CD4-positive, CD25-positive, alpha-beta regulatory T cell (primary cell): Measurements from ENCODE around the gene ORAI3. TPM values are rescaled to one million over a fixed set of nuclear protein-coding genes. Genes with fewer than 3 reads are reported as not detected.

ENCODE experiments used
- ATAC-seq, 2 donors: fragments of 150-1000 bp; cut with Tn5 transposase; one replicate each; pipeline ENCODE4 v1.10.0; 2021; ENCODE audit warnings: low read depth in 2 of 2, moderate number of reproducible peaks in 2 of 2, moderate library complexity in 1 of 2
- DNase-seq, 3 donors: peaks; one replicate each; pipeline versions ENCODE4 v3.0.0 to v3.0.0-alpha.2; 2012 to 2022; ENCODE audit warnings: mixed read lengths in 1 of 3
- H3K27ac ChIP-seq: one replicate; pipeline ENCODE4 v1.7.0; 2013; ENCODE audit warnings: mild to moderate bottlenecking, low read length; ENCODE audit not compliant: insufficient read depth, poor library complexity, severe bottlenecking
- H3K27me3 ChIP-seq: one replicate; pipeline ENCODE4 v1.7.0; 2013; ENCODE audit warnings: low read length; ENCODE audit not compliant: control insufficient read depth, insufficient read depth
- H3K36me3 ChIP-seq: one replicate; pipeline ENCODE4 v1.7.0; 2013; ENCODE audit warnings: mild to moderate bottlenecking, low read length, moderate library complexity; ENCODE audit not compliant: control insufficient read depth, insufficient read depth
- H3K4me1 ChIP-seq: 2 replicates; pipeline ENCODE4 v1.7.0; 2013; ENCODE audit warnings: mild to moderate bottlenecking, low read length; ENCODE audit not compliant: insufficient read depth, control insufficient read depth, poor library complexity, severe bottlenecking
- H3K4me3 ChIP-seq: one replicate; pipeline ENCODE4 v1.7.0; 2013; ENCODE audit warnings: low read depth, mild to moderate bottlenecking, low read length, moderate library complexity
- H3K9me3 ChIP-seq, 2 experiments: 1 replicate in 1 of 2; 2 replicates in 1 of 2; pipeline ENCODE4 v1.7.0; 2013; ENCODE audit warnings: low read length in 2 of 2, mild to moderate bottlenecking in 1 of 2, moderate library complexity in 1 of 2; ENCODE audit not compliant: control insufficient read depth in 2 of 2
- H3K27ac Mint-ChIP-seq, 3 donors: one replicate each; pipeline ENCODE4 v1.8.0; 2020 to 2022; ENCODE audit warnings: mild to moderate bottlenecking in 3 of 3, mixed read lengths in 3 of 3, moderate library complexity in 2 of 3
- H3K27me3 Mint-ChIP-seq: one replicate; pipeline ENCODE4 v1.8.0; 2022; ENCODE audit warnings: mild to moderate bottlenecking, mixed read lengths
- H3K36me3 Mint-ChIP-seq: one replicate; pipeline ENCODE4 v1.8.0; 2020; ENCODE audit warnings: mixed read lengths
- H3K4me1 Mint-ChIP-seq, 4 donors: one replicate each; pipeline ENCODE4 v1.8.0; 2020 to 2022; ENCODE audit warnings: mixed read lengths in 4 of 4, mild to moderate bottlenecking in 1 of 4
- H3K4me3 Mint-ChIP-seq, 4 donors: one replicate each; pipeline ENCODE4 v1.8.0; 2020 to 2022; ENCODE audit warnings: mild to moderate bottlenecking in 4 of 4, mixed read lengths in 4 of 4, moderate library complexity in 3 of 4
- H3K9me3 Mint-ChIP-seq, 7 donors: one replicate each; pipeline ENCODE4 v1.8.0; 2020 to 2022; ENCODE audit warnings: mixed read lengths in 7 of 7, mild to moderate bottlenecking in 3 of 7, moderate library complexity in 2 of 7
- polyA plus RNA-seq, 4 donors: library from polyadenylated mRNA; unstranded; fragments of 300-500 nt; fragmentation: Illumina TruSeq; gene quantifications; one replicate each; pipeline ENCODE4 v1.2.3, GENCODE V29; 2021
- total RNA-seq: library from RNA; stranded (reverse); gene quantifications from one replicate; pipeline ENCODE4 v1.2.3, GENCODE V29; 2022

Gene ORAI3
- total and polyA plus RNA-seq, 5 donors from 2014 or later = 7.7 to 34.7 (median 31.4) TPM

- peaks cover 10% of the 10 kb centered on the region for H3K36me3 Mint-ChIP-seq
- peaks cover 23% of the 10 kb centered on the region for H3K36me3 ChIP-seq
- peaks cover 0 to 1% (median 0%) of the 10 kb centered on the region in 7 donors for H3K9me3 Mint-ChIP-seq
- H3K27ac Mint-ChIP-seq = peak overlapping the region in 1 of 3 donors; percentile 80
- no peak overlapping the region for H3K4me3 Mint-ChIP-seq
- ATAC-seq = no peak
- no peak for DNase-seq
- no peaks in the 10 kb centered on the region for H3K9me3 ChIP-seq
- H3K27me3 ChIP-seq = no peaks in the 10 kb centered on the region
- H3K4me3 ChIP-seq = no peak overlapping the region
- no peaks in the 10 kb centered on the region for H3K27me3 Mint-ChIP-seq
- no peak overlapping the region for H3K27ac ChIP-seq
- peaks cover 0 to 9% (median 0%) of the 10 kb centered on the region in 4 donors for H3K4me1 Mint-ChIP-seq
- H3K4me1 ChIP-seq = peaks cover 7% of the 10 kb centered on the region
These were observed 36.7 kb downstream of the ORAI3 start for GRCh38 chr16:30985401-30986128.

- H3K27ac ChIP-seq = no peak overlapping the region
- H3K27ac Mint-ChIP-seq = peak overlapping the region in 1 of 3 donors; percentile 14
- H3K36me3 ChIP-seq = peaks cover 18% of the 10 kb centered on the region
- H3K27me3 ChIP-seq = no peaks in the 10 kb centered on the region
- peaks cover 7% of the 10 kb centered on the region for H3K4me1 ChIP-seq
- H3K9me3 Mint-ChIP-seq = no peaks in the 10 kb centered on the region
- no peak overlapping the region for H3K4me3 Mint-ChIP-seq
- H3K27me3 Mint-ChIP-seq = peaks cover under 1% of the 10 kb centered on the region
- no peak for DNase-seq
- no peak overlapping the region for H3K4me3 ChIP-seq
- H3K4me1 Mint-ChIP-seq = peaks cover 0 to 9% (median 0%) of the 10 kb centered on the region in 4 donors
- ATAC-seq = no peak
- no peaks in the 10 kb centered on the region for H3K9me3 ChIP-seq
- peaks cover 10% of the 10 kb centered on the region for H3K36me3 Mint-ChIP-seq
These were observed 37.5 kb downstream of the ORAI3 start for GRCh38 chr16:30986129-30986991.

- no peak overlapping the region for H3K27ac ChIP-seq
- no peak for DNase-seq
- H3K36me3 Mint-ChIP-seq = peaks cover 7% of the 10 kb centered on the region
- no peak overlapping the region for H3K4me3 Mint-ChIP-seq
- peaks cover 4% of the 10 kb centered on the region for H3K27me3 Mint-ChIP-seq
- H3K36me3 ChIP-seq = peaks cover 14% of the 10 kb centered on the region
- H3K4me3 ChIP-seq = no peak overlapping the region
- no peak for ATAC-seq
- peaks cover 7% of the 10 kb centered on the region for H3K4me1 ChIP-seq
- H3K4me1 Mint-ChIP-seq = peaks cover 0 to 8% (median 0%) of the 10 kb centered on the region in 4 donors
- no peaks in the 10 kb centered on the region for H3K27me3 ChIP-seq
- no peak overlapping the region for H3K27ac Mint-ChIP-seq
- H3K9me3 Mint-ChIP-seq = no peaks in the 10 kb centered on the region
- no peaks in the 10 kb centered on the region for H3K9me3 ChIP-seq
These were observed 38.8 kb downstream of the ORAI3 start for GRCh38 chr16:30987581-30988190.

DNA sequence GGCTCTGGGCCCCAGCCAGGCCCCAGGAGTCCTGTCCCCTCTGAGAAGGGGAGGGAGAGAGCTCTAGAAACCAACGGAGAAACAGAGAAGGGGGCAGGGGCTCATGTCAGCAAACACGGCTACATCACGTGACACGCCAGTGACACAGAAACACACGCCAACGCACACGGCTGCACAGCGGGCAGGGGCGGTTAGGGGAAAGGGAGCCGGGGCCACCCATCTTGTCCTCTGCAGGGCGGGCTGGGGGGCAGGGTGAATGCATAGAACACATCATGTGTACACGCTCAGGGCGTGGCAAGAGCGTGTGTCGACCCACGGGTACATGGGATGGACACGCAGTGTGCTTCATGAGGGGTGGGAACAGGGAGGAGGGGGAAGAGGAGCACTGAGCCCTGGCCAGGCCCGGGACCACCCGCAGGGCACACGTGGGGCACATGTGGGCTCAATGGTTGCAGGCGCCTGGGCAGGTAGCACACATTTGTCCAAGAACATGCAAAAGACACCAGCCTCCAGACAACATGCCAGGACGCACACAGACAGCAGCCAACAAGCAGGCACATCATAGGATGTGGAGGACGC is 40.7 kb downstream of the ORAI3 start:
- DNase-seq (no peak), ATAC-seq (no peak)
- Histone ChIP-seq H3K9me3 (no peaks in the 10 kb centered on the region), H3K36me3 (no peaks in the 10 kb centered on the region), H3K4me1 (peaks cover 7% of the 10 kb centered on the region), H3K27ac (no peak overlapping the region), H3K27me3 (no peaks in the 10 kb centered on the region), H3K4me3 (no peak overlapping the region)
- Mint-ChIP-seq H3K4me1 (peaks cover 0 to 3% (median under 1%) of the 10 kb centered on the region in 4 donors), H3K27ac (no peak overlapping the region), H3K36me3 (peaks cover 3% of the 10 kb centered on the region), H3K27me3 (peaks cover 4% of the 10 kb centered on the region), H3K4me3 (no peak overlapping the region), H3K9me3 (no peaks in the 10 kb centered on the region)

- Histone ChIP-seq H3K4me1 (peaks cover 2% of the 10 kb centered on the region), H3K36me3 (no peaks in the 10 kb centered on the region), H3K4me3 (no peak overlapping the region), H3K9me3 (no peaks in the 10 kb centered on the region), H3K27me3 (no peaks in the 10 kb centered on the region), H3K27ac (no peak overlapping the region)
- Mint-ChIP-seq H3K27me3 (peaks cover 4% of the 10 kb centered on the region), H3K4me1 (peaks cover 0 to 3% (median 1%) of the 10 kb centered on the region in 4 donors), H3K27ac (no peak overlapping the region), H3K4me3 (no peak overlapping the region), H3K9me3 (peaks cover 0 to under 1% (median 0%) of the 10 kb centered on the region in 7 donors), H3K36me3 (peaks cover 3% of the 10 kb centered on the region)
- ATAC-seq = no peak
- DNase-seq = no peak
These were observed 41.2 kb downstream of the ORAI3 start for GRCh38 chr16:30990105-30990504.

GRCh38 chr16:30991052-30991451 is 42.2 kb downstream of the ORAI3 start:
- ATAC-seq = no peak
- Histone ChIP-seq H3K36me3 (no peaks in the 10 kb centered on the region), H3K9me3 (no peaks in the 10 kb centered on the region), H3K4me3 (no peak overlapping the region), H3K27ac (no peak overlapping the region), H3K4me1 (no peaks in the 10 kb centered on the region), H3K27me3 (no peaks in the 10 kb centered on the region)
- DNase-seq = no peak
- Mint-ChIP-seq H3K36me3 (peaks cover 3% of the 10 kb centered on the region), H3K9me3 (peaks cover 0 to 1% (median 0%) of the 10 kb centered on the region in 7 donors), H3K4me3 (peak overlapping the region in 1 of 4 donors; percentile 32), H3K27me3 (peaks cover 4% of the 10 kb centered on the region), H3K27ac (no peak overlapping the region), H3K4me1 (peaks cover 0 to 3% (median 1%) of the 10 kb centered on the region in 4 donors)

GRCh38 chr16:30992276-30992780 is 43.5 kb downstream of the ORAI3 start:
- Histone ChIP-seq H3K27me3 (no peaks in the 10 kb centered on the region), H3K4me1 (peaks cover 9% of the 10 kb centered on the region), H3K36me3 (no peaks in the 10 kb centered on the region), H3K4me3 (no peak overlapping the region), H3K9me3 (no peaks in the 10 kb centered on the region), H3K27ac (no peak overlapping the region)
- Mint-ChIP-seq H3K4me3 (no peak overlapping the region), H3K27me3 (peaks cover 4% of the 10 kb centered on the region), H3K9me3 (peaks cover 0 to 1% (median 0%) of the 10 kb centered on the region in 7 donors), H3K4me1 (peaks cover 0 to 7% (median 1%) of the 10 kb centered on the region in 4 donors), H3K27ac (no peak overlapping the region), H3K36me3 (no peaks in the 10 kb centered on the region)
- ATAC-seq = no peak
- DNase-seq = no peak
